ENCODE results near the gene PAQR7.
A peak's percentile ranks its signal among the peaks of the same experiment; 100 is the strongest.

Gene PAQR7, protein sequence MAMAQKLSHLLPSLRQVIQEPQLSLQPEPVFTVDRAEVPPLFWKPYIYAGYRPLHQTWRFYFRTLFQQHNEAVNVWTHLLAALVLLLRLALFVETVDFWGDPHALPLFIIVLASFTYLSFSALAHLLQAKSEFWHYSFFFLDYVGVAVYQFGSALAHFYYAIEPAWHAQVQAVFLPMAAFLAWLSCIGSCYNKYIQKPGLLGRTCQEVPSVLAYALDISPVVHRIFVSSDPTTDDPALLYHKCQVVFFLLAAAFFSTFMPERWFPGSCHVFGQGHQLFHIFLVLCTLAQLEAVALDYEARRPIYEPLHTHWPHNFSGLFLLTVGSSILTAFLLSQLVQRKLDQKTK

DNA sequence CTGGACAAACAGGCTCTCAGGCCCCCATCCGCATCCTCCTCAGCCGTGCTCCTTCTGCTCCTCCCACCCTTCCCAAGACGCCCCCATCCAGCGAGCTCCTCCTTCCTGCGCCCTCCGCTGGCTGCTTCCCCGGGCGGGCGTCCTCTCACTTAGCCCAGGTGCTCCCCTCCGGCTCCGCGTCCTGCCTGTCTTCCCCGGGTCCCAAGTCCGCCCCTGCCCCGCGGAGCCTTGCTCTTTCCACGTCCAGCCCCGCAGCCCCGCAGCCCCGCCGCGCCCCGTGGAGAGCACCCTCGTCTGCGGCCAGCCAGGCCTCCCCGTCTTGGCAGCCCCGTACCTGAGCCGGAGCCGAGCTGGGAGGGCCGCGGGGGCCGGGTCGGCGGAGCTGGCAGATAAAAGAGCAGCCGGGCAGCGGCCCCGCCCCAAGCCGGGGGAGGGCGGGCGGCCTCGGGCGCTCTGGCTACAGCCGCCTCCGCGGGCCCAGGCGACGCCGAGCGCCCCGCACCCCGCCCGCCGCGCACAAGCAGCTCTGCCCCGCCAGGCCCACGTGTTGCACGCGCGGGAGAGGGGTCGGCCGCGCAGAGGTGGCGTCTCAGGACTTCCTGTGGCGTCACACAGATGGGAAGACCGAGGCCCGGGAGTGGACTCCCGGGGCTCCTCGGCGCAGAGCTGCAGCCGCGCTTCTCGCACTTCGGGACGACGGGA is at the start of gene PAQR7:
PAQR7 (minus strand) TSS at position 555 of the 702 bp plus-strand sequence. CDS start 11,869 bp downstream, outside the sequence.
- peak; percentile 85 for DNase-seq (ENCODE audit: low read depth, low spot score)

DNA sequence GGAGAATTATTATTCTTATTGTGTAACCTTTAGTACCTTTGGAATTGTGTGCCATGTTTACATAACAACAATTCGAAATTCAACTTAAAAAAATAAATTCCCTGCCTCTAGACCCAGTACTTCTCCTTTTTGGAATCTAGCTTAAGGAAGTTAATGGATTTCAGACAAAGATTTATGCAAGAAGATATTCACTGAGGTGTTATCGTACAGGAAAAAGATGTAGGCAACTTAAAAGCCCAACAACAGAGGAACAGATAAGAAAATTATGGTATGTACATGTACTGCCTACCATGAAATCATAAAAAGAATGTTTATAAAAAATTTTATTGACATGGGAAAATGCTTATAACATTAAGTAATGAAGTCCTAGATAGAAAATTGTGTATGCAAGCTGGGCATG is 48.9 kb upstream of the PAQR7 start:
- no peak for DNase-seq (ENCODE audit: low read depth, low spot score)

DNA sequence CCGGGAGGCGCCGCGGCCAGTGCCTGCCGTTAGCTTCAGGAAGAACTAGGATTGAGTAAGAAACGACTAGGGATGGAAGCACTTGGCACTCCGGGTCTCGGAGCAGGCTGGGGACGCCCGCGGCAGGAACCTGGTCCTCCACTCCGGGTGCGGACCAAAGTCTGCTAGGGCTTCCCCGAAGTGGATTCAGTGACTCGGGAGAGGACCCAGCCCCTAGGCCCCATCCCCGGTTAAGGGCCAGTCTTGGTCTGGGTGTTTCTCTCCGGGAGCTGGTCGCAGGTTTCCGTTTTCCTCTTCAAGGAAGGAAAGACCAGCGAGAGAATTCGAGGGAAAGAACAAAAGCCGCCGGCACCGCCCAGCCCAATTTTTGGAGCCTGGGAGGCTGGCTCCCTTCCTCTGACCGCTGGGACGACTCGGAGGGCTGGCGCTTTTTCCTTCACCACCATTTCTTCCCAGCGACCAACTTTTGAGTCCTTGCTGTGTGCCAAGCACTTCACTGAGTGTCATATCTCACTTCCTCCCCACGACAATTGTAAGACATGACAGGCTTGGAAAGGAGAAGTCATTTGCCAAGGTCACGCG is 47.6 kb upstream of the PAQR7 start:
- DNase-seq (ENCODE audit: low read depth, low spot score), result peak; percentile 84

DNA sequence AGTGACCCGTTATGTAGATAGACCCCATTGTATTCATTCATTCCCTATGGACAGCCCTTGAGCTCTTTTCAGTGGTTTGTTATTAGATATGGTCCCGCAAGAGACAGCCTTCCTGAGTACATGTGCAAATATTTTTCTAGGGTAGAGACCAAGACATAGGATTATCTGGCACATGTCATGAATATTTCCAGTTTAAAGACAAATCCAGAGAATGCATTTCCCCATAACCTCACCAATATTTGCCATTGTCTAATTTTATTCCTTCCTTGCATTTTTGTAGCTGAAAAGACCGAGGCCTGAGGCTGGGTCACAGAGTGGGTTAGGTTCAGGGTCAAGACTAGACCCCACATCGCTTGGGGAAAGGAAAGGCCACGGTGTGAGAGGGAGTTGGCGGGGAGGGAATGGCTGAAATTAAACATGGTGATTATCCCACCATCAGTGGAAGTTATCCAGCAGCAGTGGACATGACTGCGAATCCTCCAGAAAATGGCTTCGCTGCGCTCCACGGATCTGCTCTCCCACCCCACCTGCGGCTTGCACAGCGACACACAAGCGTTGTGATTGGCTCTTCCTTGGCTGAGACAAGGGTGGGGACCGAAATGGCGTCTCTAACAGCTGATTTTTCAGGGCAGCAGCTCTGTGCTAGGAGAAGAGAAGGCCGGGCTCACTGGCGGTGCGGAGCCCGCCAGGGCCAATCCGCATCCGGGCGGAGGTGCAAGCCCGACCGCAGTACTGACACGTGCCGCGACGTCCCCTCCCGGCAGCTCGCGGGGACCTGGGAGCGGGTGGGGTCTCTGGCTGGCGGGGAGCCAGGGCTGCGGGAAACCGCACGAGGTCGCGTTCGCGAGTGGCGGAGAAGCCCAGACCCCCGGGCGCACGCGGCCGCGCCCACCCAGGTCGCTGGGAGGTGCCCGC is 46.8 kb upstream of the PAQR7 start:
- DNase-seq (ENCODE audit: low read depth, low spot score), result peak; percentile 74

DNA sequence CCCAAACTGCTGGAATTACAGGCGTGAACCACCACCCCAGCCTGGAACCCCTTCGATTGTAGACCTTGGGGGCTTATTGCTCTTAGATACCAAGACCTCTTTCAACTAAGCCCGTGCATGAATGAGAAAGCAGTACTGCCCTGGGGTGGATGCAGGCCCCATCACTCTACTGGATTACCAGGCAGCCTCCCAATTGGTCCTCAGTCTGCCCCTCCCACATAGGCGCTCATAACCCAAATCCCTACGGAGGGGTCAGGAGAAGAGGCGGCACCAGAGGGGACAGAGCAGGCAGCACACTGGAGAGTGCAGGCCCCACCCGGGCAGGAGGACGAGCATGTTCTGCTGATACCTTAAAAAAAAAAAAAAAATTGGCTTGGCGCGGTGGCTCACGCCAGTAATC is 43.1 kb upstream of the PAQR7 start:
- DNase-seq (ENCODE audit: low read depth, low spot score), result peak; percentile 73

DNA sequence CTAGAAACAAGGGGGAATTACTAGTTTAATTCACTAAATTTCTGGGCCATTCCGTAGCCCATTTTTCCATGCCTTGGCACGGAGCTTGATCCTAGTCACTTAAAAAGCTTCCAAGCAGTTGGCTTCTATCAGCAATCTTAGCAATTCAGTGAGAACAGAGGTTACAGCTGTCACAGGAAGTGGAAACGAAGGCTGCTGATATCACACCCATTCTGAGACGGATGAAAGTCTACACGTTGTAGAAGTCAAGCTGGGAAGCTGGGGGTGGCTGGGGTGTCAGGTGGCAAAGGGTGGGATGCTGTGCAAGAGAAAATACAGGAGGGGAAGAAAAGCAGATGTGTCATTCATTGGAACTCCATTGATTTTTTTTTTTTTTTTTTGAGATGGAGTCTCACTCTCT is 42.5 kb upstream of the PAQR7 start:
- DNase-seq (ENCODE audit: low read depth, low spot score), result no peak

DNA sequence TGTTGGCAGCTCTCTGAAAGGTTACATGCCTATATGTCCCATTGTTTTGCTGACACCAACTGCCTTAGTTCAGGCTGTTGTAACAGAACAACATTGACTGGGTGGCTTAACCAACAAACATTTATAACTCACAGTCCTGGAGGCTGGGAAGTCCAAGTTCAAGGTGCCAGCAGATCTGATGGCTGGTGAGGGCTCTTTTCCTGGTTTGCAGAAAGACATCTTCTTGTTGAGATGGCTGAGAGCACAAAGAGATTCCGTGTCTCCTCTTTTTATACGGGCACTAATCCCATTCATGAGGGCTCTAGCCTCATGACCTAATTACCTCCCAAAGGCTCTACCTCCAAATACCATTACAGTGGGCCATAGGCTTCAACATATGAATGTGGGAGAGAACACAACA is 41.0 kb upstream of the PAQR7 start:
- no peak for DNase-seq (ENCODE audit: low read depth, low spot score)

DNA sequence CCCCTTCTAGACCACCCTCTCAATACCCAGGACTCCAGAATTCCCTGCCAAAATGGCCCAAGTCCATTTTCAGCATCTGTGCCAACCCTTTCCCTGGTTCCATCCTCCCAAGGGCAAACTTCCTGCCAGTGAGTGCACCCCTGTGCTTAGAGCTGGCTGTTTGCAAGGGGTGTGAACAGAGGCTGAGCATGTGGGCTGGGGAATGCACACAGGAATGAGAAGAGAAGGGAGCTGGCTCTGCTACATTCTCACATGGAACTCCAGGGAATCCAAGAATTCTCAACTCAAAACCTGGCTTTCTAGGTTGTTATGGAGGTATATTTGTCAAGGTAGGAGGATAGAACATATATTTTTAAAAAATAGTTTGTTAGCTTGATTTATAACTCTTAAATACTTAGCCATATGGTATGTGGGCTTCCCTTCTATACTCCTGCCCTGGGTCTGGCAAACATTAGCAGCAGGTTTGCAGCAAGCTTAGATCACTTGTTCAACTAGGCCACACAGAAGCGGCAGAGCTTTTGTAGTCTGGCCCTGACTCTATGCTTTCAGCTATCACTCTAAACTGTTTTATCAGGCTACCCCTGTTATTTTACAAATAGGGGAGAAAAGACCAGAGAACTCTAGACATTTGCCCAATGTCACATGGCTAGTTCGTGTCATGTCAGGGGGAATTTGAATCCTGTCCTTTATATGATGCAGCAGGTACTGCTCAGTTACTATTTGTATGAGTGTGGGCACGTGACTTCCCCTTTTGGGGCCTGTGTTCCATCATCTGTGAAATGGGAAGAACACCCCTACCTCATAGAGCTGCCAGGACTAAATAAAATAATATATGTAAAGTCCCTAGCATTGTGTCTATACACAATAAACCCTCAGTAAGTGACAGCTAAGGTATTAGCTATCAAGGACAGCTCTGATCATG is 38.8 kb upstream of the PAQR7 start:
- no peak for DNase-seq (ENCODE audit: low read depth, low spot score)

DNA sequence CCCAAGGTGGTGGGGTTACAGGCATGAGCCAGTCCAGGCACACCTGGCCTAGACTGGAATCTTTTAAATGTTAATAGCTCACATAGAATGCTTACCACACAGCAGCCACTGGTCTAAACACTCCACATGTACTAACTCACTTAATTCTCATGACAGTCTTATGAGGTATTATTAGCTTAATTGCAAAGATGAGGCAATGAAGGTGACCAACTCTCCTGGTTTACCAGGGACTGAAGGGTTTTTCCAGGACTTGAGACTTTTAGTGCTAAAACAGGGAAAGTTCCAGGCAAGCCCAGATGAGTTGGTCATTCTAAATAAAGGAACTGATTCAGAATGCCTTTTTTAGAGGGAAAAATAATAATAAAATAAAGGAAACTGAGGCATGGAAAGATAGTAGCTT is 37.7 kb upstream of the PAQR7 start:
- no peak for DNase-seq (ENCODE audit: low read depth, low spot score)

DNA sequence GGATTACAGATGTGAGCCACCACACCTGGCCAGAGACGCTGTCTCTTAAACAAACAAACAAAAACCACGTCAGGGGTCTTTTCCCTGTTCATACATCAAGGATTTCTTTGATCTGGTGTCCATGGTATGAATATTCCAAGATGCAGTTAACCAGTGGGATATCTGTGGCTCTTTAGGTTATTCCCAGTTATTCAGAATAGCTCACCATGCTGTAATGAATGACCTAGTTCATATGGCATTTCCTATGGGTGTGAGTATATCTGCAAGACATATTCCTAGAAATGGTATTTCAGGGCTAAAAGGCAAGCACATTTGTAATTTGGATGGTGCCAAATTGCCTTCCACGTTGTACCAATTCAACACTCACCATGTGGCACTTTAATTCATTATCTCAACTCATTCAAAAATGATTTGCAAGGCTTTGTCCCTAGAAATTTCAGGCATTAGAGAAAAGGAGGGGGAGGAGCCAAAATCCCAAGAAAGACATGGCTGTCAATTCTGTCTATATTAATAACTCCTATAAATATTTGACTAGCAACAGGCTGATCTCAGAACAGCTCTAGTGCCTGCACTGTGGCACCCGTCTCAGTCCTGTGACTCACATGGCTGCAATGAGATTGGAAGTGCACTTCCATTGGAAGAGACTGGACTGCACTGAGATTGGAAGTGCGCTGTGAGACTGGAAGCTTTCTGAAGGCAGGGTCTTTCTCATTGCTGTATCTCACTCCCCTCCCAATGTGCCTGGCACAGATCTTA is 36.7 kb upstream of the PAQR7 start:
- no peak for DNase-seq (ENCODE audit: low read depth, low spot score)

DNA sequence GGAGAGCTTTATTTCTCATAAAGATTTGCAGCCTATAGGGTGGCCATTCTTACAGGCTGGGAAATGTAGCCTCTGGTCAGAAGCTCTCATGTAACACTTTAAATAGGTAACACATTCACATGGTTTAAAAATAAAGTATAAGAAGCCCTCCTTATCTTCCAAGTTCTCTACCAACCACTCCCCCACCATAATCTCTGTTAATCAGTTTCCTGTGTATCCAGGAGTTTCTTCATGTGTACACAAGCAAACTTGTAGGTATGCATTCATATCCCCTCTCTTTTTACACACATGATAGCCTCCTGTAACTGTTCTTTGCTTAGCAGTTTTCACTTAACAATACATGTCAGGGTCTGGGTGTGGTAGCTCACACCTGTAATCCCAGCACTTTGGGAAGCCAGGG is 35.7 kb upstream of the PAQR7 start:
- no peak for DNase-seq (ENCODE audit: low read depth, low spot score)

DNA sequence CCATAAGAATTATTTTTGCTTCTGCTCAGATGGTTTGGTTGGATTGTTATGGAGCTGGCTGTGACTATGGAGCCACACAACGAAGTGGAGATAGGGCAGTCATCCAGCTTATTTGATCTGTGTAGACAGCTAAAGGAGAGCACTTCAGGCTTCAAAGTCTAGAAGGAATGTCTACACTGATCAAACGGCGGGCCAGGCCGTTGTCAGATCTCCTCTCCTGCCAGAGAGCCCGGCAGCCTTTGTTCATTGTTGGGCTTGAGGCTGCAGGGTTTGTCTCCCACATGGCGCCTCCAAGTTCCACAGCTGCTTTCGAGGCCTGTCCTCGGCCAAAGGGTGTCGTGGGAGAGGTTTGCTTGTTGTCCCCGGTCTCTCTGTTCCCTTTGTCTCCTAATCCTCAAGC is 33.5 kb upstream of the PAQR7 start:
- DNase-seq (ENCODE audit: low read depth, low spot score), result no peak

DNA sequence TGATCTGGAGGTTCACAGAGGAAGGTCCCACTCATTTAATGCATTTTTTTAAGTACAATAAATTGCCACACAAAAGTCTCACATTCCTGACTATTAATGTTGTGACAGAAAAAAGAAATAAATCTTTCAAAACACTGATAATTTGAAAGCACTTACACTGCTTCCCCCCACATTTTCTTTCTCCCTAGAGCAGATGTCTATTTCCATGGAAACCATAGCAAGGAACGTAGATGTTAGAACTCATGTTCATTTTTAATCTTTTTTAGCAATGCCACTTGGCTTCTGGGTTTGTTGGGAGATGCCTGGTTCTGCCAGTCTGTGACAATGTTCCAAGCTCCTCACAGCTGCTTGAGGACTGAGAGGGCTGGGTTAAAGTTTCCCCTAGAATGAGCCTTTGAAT is 32.7 kb upstream of the PAQR7 start:
- DNase-seq (ENCODE audit: low read depth, low spot score), result no peak

DNA sequence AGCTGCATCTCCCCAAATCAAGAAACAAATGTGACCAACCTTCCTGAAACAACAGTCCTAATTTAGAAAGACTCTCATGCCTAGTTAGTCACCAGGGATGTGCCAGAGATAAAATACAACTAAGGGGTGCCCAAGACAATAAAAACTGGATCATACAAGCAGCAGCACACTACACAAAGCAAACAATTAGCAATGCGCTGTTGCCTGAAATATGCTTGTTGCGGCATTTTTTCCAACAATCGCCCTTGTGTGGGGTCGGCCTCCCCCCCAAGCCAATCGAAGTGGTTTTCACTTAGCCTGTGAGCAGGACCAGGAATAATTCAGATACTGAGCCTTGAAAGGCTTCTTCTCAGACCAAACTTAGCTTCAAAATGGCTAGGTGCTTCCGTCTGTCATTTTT is 32.1 kb upstream of the PAQR7 start:
- DNase-seq (ENCODE audit: low read depth, low spot score), result no peak

DNA sequence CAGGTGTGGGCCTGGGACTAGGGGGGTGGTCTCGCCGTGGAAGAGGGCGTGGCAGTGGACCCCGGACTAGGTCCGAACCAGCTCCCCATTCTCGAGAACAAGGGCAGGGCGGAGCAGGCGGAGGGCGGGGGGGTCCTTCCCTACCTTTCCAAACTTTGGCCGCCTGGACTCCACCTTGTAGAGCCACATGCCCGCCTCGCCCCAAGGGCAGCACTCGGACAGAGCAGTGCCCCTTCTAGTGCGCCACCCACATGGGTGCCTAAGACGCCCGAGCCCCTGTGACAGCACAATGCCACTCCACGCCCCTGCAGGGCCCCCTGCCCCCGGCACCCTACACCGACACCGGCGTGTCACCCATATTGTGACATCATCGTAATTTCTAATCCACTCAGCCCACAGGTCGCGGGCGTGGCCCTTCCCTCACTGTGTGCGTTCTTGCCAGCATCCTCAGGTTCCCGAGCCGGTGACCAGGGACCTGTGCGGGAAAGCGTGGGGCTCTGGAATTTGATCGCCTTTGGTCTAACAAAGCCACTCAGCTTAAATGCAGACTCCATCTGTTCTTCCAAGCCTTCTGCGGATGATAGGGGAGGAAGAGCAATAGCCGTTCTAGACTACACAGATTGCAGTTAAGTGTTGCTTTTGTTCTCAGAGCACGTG is 31.3 kb upstream of the PAQR7 start:
- peak; percentile 72 for DNase-seq (ENCODE audit: low read depth, low spot score)

DNA sequence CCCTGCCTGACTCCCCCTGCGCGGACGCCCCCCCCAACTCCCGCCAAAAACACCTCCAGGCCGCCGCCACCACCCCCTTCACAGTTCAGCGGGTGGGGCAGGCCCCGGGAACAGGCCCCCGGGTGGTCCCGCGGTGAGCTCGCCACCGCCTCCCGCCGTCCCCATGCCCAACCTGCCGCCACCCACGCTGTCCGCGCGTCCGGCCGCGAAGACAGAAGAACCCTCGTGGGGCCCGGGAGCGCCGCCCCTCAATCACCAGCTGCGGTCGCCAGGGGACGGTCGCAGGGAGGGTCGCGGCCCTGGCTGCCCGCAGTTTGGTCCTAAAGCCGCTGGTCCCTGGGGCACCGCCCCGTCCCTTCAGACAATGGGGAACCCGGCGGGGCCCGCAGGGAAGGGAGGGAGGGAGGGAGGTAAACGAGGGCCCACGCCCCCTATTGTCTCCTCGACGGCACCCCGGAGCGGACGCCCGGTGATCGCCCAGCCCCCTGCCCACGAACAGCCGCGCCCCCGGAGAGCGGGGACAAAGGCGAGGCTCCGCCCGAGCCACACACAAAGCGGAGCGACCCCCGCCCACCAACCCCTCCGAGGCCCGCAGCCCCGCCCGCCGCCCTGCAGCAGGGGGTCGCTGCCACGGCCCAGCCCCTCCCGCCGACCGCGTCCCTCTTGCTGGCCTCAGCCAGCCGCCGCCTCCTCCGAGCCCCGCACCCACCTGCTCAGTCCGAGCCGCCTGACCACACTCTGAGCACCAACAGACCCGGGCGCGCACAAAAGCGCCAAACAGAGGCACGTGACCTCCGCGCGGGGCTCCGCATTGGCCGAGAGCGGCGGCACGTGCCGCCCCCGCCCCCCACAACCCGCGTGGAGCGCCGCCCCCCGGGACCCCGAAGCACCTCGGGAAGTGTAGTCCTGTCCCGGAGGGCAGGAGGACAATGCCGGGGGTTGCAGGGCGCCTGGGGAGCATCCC is 30.5 kb upstream of the PAQR7 start, which contains the start of gene STMN1:
STMN1 (minus strand) TSS at position 740 of the 964 bp plus-strand sequence. CDS start 1,743 bp downstream, outside the sequence.
- DNase-seq (ENCODE audit: low read depth, low spot score), result peak; percentile 97

DNA sequence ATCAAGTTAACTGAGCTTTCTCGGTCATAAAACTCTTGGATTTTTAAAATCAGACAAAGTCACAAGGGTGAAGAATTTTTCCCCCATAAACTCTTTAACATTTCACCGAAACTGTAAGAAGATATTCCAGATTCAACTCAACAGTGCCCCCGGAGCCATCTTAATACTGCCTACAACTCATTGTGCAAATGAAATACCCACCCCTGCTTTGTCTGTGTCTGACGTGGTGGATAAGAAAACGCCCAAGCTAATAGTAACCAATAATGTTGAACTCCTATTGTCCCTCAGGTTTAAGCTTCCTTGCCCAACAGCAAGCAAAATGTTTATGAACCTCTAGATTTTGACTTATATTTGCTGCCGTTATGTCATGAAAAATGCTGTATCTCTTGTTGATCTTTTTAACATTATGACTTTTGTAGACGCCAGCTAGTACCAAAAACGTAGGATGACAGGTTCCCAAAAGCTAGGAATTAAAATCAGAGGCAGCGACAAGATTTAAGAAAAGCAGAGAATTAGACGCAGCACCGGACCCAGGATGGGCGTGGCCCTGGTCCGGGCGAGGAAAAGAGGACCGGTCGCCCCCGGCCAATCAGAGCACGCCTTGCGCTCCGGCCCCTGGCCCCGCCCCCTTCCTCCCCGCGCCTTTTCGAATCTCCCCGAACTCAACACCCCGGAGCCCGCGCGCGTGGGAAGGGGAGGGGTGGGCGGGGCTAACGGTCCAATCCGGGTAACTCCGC is 29.6 kb upstream of the PAQR7 start:
- peak; percentile 91 for DNase-seq (ENCODE audit: low read depth, low spot score)

All from ELF-1 (cell line).